ENCODE data around the gene SHMT1.

Gene SHMT1

DNA sequence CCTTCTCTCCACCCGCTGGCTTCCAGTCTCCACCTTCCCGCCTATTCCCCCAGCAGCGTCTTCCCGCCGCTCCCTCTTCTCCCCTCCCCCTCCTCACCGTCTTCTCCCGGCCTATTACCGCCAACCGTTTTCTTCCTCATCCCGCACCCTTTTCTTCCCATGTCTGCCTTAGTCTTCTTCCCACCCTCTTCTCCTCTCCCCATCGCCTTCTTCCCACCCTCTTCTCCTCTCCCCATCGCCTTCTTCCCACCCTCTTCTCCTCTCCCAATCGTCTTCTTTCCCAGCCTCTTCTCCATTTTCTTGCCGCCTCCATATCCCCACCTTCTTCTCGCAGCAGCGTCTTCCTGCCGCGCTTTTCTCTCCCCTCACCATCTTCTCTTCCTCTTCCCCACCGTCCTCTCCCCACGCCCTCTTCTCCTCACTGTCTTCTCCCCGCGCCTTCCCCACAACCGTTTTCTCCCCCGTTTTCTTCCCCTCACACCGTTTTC is 48.1 kb upstream of the SHMT1 start (continued):
- TF ChIP-seq, protein P1, sequence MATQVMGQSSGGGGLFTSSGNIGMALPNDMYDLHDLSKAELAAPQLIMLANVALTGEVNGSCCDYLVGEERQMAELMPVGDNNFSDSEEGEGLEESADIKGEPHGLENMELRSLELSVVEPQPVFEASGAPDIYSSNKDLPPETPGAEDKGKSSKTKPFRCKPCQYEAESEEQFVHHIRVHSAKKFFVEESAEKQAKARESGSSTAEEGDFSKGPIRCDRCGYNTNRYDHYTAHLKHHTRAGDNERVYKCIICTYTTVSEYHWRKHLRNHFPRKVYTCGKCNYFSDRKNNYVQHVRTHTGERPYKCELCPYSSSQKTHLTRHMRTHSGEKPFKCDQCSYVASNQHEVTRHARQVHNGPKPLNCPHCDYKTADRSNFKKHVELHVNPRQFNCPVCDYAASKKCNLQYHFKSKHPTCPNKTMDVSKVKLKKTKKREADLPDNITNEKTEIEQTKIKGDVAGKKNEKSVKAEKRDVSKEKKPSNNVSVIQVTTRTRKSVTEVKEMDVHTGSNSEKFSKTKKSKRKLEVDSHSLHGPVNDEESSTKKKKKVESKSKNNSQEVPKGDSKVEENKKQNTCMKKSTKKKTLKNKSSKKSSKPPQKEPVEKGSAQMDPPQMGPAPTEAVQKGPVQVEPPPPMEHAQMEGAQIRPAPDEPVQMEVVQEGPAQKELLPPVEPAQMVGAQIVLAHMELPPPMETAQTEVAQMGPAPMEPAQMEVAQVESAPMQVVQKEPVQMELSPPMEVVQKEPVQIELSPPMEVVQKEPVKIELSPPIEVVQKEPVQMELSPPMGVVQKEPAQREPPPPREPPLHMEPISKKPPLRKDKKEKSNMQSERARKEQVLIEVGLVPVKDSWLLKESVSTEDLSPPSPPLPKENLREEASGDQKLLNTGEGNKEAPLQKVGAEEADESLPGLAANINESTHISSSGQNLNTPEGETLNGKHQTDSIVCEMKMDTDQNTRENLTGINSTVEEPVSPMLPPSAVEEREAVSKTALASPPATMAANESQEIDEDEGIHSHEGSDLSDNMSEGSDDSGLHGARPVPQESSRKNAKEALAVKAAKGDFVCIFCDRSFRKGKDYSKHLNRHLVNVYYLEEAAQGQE (tag by site-specific recombination; IDR thresholded peaks at IDR 0.05) = 0 out of 2 replicates have a peak, but pooled peaks have one; percentile 40
- TF ChIP-seq MYNN (tag by site-specific recombination; IDR thresholded peaks at IDR 0.05; ENCODE audit: borderline replicate concordance) (peak; percentile 65), ZNF2 (tag by site-specific recombination; IDR thresholded peaks at IDR 0.05) (peak; percentile 54; the same call in 1 of the 2 replicates), ZNF501 (tag by site-specific recombination; IDR thresholded peaks at IDR 0.05) (peak; percentile 79; the same call in 1 of the 2 replicates), ZNF76 (tag by site-specific recombination; IDR thresholded peaks at IDR 0.05; ENCODE audit: borderline replicate concordance, low read depth) (peak; percentile 76), SP2 (tag by site-specific recombination; IDR thresholded peaks at IDR 0.05) (peak; percentile 92), ZNF324 (tag by site-specific recombination; IDR thresholded peaks at IDR 0.05) (peak; percentile 79), ZFP69B (tag by site-specific recombination; IDR thresholded peaks at IDR 0.05) (peak; percentile 53; the same call in 1 of the 2 replicates), ZSCAN23 (tag by site-specific recombination; IDR thresholded peaks at IDR 0.05) (peak; percentile 42; the same call in 1 of the 2 replicates), KLF9 (tag by site-specific recombination; IDR thresholded peaks at IDR 0.05; ENCODE audit: low read depth) (peak; percentile 60), KLF16 (tag by site-specific recombination; IDR thresholded peaks at IDR 0.05) (peak; percentile 12; the same call in 1 of the 2 replicates), ZFP37 (tag by site-specific recombination; IDR thresholded peaks at IDR 0.05) (peak; percentile 51; the same call in 1 of the 2 replicates), ZFHX2 (tag by site-specific recombination; conservative IDR thresholded peaks at IDR 0.05) (peak; percentile 83), IKZF3 (tag by site-specific recombination; IDR thresholded peaks at IDR 0.05) (peak; percentile 66), ZBTB17 (tag by site-specific recombination; IDR thresholded peaks at IDR 0.05) (peak; percentile 11; the same call in 1 of the 2 replicates), ZNF366 (tag by site-specific recombination; conservative IDR thresholded peaks at IDR 0.05) (peak; percentile 91)
- TF ChIP-seq, protein P2, sequence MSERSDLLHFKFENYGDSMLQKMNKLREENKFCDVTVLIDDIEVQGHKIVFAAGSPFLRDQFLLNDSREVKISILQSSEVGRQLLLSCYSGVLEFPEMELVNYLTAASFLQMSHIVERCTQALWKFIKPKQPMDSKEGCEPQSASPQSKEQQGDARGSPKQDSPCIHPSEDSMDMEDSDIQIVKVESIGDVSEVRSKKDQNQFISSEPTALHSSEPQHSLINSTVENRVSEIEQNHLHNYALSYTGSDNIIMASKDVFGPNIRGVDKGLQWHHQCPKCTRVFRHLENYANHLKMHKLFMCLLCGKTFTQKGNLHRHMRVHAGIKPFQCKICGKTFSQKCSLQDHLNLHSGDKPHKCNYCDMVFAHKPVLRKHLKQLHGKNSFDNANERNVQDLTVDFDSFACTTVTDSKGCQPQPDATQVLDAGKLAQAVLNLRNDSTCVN (tag by site-specific recombination; optimal IDR thresholded peaks at IDR 0.05) = peak; percentile 34
- TF ChIP-seq, protein P3, sequence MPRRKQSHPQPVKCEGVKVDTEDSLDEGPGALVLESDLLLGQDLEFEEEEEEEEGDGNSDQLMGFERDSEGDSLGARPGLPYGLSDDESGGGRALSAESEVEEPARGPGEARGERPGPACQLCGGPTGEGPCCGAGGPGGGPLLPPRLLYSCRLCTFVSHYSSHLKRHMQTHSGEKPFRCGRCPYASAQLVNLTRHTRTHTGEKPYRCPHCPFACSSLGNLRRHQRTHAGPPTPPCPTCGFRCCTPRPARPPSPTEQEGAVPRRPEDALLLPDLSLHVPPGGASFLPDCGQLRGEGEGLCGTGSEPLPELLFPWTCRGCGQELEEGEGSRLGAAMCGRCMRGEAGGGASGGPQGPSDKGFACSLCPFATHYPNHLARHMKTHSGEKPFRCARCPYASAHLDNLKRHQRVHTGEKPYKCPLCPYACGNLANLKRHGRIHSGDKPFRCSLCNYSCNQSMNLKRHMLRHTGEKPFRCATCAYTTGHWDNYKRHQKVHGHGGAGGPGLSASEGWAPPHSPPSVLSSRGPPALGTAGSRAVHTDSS (tag by site-specific recombination; IDR thresholded peaks at IDR 0.05) = peak; percentile 31; the same call in 1 of the 2 replicates
- TF ChIP-seq, protein P4, sequence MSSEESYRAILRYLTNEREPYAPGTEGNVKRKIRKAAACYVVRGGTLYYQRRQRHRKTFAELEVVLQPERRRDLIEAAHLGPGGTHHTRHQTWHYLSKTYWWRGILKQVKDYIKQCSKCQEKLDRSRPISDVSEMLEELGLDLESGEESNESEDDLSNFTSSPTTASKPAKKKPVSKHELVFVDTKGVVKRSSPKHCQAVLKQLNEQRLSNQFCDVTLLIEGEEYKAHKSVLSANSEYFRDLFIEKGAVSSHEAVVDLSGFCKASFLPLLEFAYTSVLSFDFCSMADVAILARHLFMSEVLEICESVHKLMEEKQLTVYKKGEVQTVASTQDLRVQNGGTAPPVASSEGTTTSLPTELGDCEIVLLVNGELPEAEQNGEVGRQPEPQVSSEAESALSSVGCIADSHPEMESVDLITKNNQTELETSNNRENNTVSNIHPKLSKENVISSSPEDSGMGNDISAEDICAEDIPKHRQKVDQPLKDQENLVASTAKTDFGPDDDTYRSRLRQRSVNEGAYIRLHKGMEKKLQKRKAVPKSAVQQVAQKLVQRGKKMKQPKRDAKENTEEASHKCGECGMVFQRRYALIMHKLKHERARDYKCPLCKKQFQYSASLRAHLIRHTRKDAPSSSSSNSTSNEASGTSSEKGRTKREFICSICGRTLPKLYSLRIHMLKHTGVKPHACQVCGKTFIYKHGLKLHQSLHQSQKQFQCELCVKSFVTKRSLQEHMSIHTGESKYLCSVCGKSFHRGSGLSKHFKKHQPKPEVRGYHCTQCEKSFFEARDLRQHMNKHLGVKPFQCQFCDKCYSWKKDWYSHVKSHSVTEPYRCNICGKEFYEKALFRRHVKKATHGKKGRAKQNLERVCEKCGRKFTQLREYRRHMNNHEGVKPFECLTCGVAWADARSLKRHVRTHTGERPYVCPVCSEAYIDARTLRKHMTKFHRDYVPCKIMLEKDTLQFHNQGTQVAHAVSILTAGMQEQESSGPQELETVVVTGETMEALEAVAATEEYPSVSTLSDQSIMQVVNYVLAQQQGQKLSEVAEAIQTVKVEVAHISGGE (tag by site-specific recombination; conservative IDR thresholded peaks at IDR 0.05; ENCODE audit: low read depth) = peak; percentile 36; the same call in 1 of the 2 replicates
- TF ChIP-seq, protein P5, sequence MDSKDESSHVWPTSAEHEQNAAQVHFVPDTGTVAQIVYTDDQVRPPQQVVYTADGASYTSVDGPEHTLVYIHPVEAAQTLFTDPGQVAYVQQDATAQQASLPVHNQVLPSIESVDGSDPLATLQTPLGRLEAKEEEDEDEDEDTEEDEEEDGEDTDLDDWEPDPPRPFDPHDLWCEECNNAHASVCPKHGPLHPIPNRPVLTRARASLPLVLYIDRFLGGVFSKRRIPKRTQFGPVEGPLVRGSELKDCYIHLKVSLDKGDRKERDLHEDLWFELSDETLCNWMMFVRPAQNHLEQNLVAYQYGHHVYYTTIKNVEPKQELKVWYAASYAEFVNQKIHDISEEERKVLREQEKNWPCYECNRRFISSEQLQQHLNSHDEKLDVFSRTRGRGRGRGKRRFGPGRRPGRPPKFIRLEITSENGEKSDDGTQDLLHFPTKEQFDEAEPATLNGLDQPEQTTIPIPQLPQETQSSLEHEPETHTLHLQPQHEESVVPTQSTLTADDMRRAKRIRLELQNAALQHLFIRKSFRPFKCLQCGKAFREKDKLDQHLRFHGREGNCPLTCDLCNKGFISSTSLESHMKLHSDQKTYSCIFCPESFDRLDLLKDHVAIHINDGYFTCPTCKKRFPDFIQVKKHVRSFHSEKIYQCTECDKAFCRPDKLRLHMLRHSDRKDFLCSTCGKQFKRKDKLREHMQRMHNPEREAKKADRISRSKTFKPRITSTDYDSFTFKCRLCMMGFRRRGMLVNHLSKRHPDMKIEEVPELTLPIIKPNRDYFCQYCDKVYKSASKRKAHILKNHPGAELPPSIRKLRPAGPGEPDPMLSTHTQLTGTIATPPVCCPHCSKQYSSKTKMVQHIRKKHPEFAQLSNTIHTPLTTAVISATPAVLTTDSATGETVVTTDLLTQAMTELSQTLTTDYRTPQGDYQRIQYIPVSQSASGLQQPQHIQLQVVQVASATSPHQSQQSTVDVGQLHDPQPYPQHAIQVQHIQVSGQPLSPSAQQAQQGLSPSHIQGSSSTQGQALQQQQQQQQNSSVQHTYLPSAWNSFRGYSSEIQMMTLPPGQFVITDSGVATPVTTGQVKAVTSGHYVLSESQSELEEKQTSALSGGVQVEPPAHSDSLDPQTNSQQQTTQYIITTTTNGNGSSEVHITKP (tag by site-specific recombination; IDR thresholded peaks at IDR 0.05) = peak; percentile 26; the same call in 1 of the 2 replicates
- TF ChIP-seq, protein P6, sequence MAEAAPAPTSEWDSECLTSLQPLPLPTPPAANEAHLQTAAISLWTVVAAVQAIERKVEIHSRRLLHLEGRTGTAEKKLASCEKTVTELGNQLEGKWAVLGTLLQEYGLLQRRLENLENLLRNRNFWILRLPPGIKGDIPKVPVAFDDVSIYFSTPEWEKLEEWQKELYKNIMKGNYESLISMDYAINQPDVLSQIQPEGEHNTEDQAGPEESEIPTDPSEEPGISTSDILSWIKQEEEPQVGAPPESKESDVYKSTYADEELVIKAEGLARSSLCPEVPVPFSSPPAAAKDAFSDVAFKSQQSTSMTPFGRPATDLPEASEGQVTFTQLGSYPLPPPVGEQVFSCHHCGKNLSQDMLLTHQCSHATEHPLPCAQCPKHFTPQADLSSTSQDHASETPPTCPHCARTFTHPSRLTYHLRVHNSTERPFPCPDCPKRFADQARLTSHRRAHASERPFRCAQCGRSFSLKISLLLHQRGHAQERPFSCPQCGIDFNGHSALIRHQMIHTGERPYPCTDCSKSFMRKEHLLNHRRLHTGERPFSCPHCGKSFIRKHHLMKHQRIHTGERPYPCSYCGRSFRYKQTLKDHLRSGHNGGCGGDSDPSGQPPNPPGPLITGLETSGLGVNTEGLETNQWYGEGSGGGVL (tag by site-specific recombination; IDR thresholded peaks at IDR 0.05) = peak; percentile 78
- TF ChIP-seq, protein P7, sequence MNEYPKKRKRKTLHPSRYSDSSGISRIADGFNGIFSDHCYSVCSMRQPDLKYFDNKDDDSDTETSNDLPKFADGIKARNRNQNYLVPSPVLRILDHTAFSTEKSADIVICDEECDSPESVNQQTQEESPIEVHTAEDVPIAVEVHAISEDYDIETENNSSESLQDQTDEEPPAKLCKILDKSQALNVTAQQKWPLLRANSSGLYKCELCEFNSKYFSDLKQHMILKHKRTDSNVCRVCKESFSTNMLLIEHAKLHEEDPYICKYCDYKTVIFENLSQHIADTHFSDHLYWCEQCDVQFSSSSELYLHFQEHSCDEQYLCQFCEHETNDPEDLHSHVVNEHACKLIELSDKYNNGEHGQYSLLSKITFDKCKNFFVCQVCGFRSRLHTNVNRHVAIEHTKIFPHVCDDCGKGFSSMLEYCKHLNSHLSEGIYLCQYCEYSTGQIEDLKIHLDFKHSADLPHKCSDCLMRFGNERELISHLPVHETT (tag by site-specific recombination; IDR thresholded peaks at IDR 0.05) = peak; percentile 61; the same call in 1 of the 2 replicates

All from HEK293 (cell line).